Measurements from ENCODE around the gene ARHGEF18. TPM values are rescaled to one million over a fixed set of nuclear protein-coding genes. Genes with fewer than 3 reads are reported as not detected.

ARHGEF18 gene
- total and polyA plus RNA-seq, 2 donors (not counting 3 experiments of a cell fraction or from before 2014, with no cell fraction given) = 12.1 to 30.7 TPM

DNA sequence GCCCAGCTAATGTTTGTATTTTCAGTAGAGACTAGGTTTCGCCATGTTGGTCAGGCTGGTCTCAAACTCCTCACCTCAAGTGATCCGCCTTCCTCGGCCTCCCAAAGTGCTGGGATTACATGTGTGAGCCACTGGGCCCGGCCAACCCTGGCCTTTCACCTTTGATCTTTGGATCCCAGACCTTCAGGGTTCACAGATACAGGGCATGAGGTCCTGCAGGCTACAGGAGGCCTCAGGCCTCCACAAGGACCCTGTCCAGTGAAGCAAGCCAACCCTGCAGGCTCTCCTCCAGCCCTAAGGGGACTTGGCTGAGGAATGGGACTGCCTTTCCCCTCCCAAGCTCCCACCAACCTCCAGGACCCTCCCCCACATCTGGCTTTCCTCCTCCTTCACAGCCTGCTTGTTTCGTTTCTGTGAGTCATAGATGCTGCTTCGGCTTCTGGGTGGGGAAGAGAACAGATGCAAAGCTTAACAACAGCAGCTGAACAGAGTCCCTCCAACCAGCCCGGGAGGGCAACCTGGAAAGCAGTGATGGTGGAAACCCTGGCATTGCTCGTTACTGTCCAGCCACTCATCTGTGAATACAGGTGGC lies 11.8 kb downstream of the ARHGEF18 start:
- no peaks in the 10 kb centered on the region for H4K20me1 ChIP-seq (replicated peaks; ENCODE audit: control insufficient read depth, extremely low read depth, insufficient read depth, low read length)
- no peak for TF ChIP-seq EZH2 (IDR thresholded peaks at IDR 0.05; ENCODE audit: borderline replicate concordance, low read depth, low read length, severe bottlenecking)
- TF ChIP-seq JUN (IDR thresholded peaks at IDR 0.05; ENCODE audit: borderline replicate concordance, insufficient read depth, insufficient read length, low read depth) = no peak
- TF ChIP-seq GATA2 (IDR thresholded peaks at IDR 0.05; ENCODE audit: insufficient read depth, insufficient read length, low read depth, low read length) = no peak
- TF ChIP-seq MAX (IDR thresholded peaks at IDR 0.05; ENCODE audit: insufficient read depth, insufficient read length) = no peak
- no peak for TF ChIP-seq MYC (IDR thresholded peaks at IDR 0.05; ENCODE audit: low read depth, low read length)
- no peak for TF ChIP-seq POLR2A (IDR thresholded peaks at IDR 0.05; ENCODE audit: low read depth, low read length)
- TF ChIP-seq, protein P1, sequence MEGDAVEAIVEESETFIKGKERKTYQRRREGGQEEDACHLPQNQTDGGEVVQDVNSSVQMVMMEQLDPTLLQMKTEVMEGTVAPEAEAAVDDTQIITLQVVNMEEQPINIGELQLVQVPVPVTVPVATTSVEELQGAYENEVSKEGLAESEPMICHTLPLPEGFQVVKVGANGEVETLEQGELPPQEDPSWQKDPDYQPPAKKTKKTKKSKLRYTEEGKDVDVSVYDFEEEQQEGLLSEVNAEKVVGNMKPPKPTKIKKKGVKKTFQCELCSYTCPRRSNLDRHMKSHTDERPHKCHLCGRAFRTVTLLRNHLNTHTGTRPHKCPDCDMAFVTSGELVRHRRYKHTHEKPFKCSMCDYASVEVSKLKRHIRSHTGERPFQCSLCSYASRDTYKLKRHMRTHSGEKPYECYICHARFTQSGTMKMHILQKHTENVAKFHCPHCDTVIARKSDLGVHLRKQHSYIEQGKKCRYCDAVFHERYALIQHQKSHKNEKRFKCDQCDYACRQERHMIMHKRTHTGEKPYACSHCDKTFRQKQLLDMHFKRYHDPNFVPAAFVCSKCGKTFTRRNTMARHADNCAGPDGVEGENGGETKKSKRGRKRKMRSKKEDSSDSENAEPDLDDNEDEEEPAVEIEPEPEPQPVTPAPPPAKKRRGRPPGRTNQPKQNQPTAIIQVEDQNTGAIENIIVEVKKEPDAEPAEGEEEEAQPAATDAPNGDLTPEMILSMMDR (IDR thresholded peaks at IDR 0.05; ENCODE audit: extremely low read depth in 1 of 2, insufficient read depth in 1 of 2, low read depth in 1 of 2, low read length in 2 of 2) = no peak
- TF ChIP-seq POLR2AphosphoS5 (IDR thresholded peaks at IDR 0.05; ENCODE audit: insufficient read depth, low read depth, low read length) = no peak
- no peak for TF ChIP-seq FOS (IDR thresholded peaks at IDR 0.05; ENCODE audit: borderline replicate concordance, insufficient read depth, low read length)
- DNase-seq (ENCODE audit: low read depth, low spot score) (no peak), FAIRE-seq (no peak)
- no peaks in the 10 kb centered on the region for H3K4me1 ChIP-seq (ENCODE audit: control insufficient read depth, extremely low read depth, insufficient read depth, low read length)
- H3K4me2 ChIP-seq (ENCODE audit: insufficient read depth, low read length) = no peak overlapping the region
- no TSS peak for BruUV-seq (replicated peaks)
- peaks cover 0 to 5% of the 10 kb centered on the region in 2 experiments for H3K27me3 ChIP-seq (ENCODE audit: control insufficient read depth in 2 of 2, insufficient read depth in 2 of 2, low read length in 2 of 2)
- intact Hi-C loops (cut with micrococcal nuclease) = no loop called here
- no peaks in the 10 kb centered on the region for H3K9me1 ChIP-seq (replicated peaks; ENCODE audit: control insufficient read depth, extremely low read depth, insufficient read depth, low read length)
- no peak overlapping the region for H3K9ac ChIP-seq (replicated peaks; ENCODE audit: extremely low read depth, insufficient read depth, low read length)
- no peak overlapping the region for H3K27ac ChIP-seq (ENCODE audit: insufficient read depth, low read depth, low read length)
- ChIA-PET POLR2A (no interaction called here), CTCF (interaction anchor here (1.2 kb wide), 1 partner anchor 208 kb away, joined by 3 read pairs; no protein-coding TSS in a partner anchor)
- dilution Hi-C loops (cut with MboI; ENCODE audit: extremely low pct_ligation_motif_present, low sequenced_read_pairs) = no loop called here
- H3K4me3 ChIP-seq (replicated peaks in 1 of 3; ENCODE audit: insufficient read depth in 1 of 3, low read depth in 1 of 3, low read length in 3 of 3) = no peak overlapping the region
- H3K36me3 ChIP-seq (ENCODE audit: control insufficient read depth in 2 of 2, extremely low read depth in 1 of 2, insufficient read depth in 2 of 2, low read length in 2 of 2) = no peaks in the 10 kb centered on the region
- H3K79me2 ChIP-seq (ENCODE audit: control insufficient read depth, insufficient read depth, low read length) = no peaks in the 10 kb centered on the region
- no peak overlapping the region for H2AFZ ChIP-seq (ENCODE audit: low read depth, low read length)
- no peaks in the 10 kb centered on the region for H3K9me3 ChIP-seq (replicated peaks; ENCODE audit: control insufficient read depth, insufficient read depth, low read length)
